Spinal cord (tissue), 10 donors: ENCODE measurements around the gene TRIM10. TPM values are rescaled to one million over a fixed set of nuclear protein-coding genes. Genes with fewer than 3 reads are reported as not detected.
A peak's percentile ranks its signal among the peaks of the same experiment; 100 is the strongest.

Source experiments
- DNase-seq, 6 donors: peaks; one replicate each; pipeline versions ENCODE4 v3.0.0 to v3.0.0-alpha.2; 2013 to 2015; ENCODE audit warnings: low spot score in 6 of 6, low read depth in 4 of 6
- H3K27ac ChIP-seq: one replicate; pipeline ENCODE4 v1.5.1; 2013; ENCODE audit warnings: low read depth, low read length, control low read depth
- H3K27me3 ChIP-seq: one replicate; pipeline ENCODE4 v1.6.1; 2013; ENCODE audit warnings: low read length; ENCODE audit not compliant: control insufficient read depth, insufficient read depth
- H3K36me3 ChIP-seq: one replicate; pipeline ENCODE4 v1.6.1; 2013; ENCODE audit warnings: low read length; ENCODE audit not compliant: control insufficient read depth, insufficient read depth
- H3K4me1 ChIP-seq: one replicate; pipeline ENCODE4 v1.6.1; 2013; ENCODE audit warnings: low read length; ENCODE audit not compliant: control insufficient read depth, insufficient read depth
- H3K4me3 ChIP-seq: one replicate; pipeline ENCODE4 v1.5.1; 2013; ENCODE audit warnings: low read depth, low read length, control low read depth
- H3K9me3 ChIP-seq: one replicate; pipeline ENCODE4 v1.6.1; 2013; ENCODE audit warnings: low read length; ENCODE audit not compliant: control insufficient read depth, insufficient read depth
- WGBS: methylation state at CpG from one replicate; pipeline ENCODE4 v1.1.5; 2013; ENCODE audit warnings: missing lambda C conversion rate; ENCODE audit not compliant: insufficient coverage; 5-methylcytosine and 5-hydroxymethylcytosine counted together
- polyA plus RNA-seq, 2 donors: library from polyadenylated mRNA; unstranded; fragments of 120-200 nt; gene quantifications; one replicate each; pipeline ENCODE4 v1.2.1, GENCODE V29; 2013; ENCODE audit not compliant: insufficient read length in 2 of 2
- total RNA-seq, 2 donors: library from RNA; depleted of rRNA in 1 of 2; stranded (reverse); fragments of 120-200 nt in 1 of 2; fragments of >200 nt in 1 of 2; gene quantifications; one replicate each; pipeline versions ENCODE4 v1.2.3 to v1.2.4, GENCODE V29; 2013 to 2014
- donor health status: healthy.

TRIM10 gene
- total and polyA plus RNA-seq, 4 donors, result 0.14 to 2.2 (median 0.56) TPM

DNA sequence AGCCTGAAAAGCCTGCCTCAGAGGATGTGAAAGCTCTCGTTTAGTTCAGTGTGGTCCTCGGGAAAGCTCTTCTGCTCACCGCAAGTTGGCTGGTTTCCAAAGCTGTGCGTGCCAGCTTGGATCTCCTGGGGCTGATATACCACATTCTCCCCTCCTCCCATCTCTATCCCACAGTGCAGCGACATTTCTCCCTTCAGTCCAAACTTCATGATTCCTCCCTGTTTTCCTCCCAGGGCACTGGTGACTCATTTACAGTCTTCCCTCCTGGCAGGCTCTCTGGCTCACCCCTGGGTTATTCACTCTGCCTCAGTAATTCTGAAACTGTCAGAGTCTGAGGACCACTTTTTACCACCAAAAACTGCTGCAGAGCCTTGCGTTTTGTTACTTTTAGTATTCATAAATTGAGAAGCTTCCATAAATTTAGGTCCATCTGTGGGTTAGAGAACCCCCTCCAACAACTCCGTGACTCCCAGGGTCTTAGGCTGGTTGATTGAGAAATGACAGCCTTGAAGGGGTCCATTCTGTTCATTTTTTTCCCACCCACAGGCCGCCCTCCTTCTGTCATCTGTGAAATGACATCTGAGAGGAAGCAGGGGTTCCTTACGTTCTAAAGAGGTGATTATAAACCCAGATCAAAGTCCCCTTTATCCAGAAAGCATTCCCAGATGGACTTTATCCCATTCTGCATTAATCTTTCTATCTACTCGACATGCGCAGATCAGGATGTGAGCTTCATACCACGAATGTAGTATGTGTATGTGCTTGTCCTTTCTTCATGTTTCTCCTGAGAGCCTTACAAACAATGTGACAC, 6.1 kb downstream of the TRIM10 start:
- peak in 1 of 6 donors; percentile 45 for DNase-seq

DNA sequence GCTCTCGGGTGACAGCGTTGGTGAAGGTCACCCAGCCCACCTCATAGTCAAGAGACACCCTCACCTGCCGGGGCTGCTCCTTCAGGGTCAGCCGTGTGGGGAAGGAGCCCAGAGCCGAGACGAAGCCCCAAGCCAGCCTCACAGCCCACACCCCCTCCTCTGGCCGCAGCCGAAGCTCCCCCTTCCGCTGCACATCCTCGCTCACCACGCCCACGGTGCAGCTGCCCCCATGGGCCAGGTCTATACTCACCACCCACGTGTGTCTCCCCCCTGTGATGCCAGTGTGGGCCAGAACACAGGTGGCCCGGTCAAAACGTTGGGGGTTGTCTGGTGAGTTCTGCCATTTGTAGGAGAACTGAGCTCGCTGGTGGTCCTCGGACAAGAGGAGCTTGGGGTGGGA, 7.0 kb downstream of the TRIM10 start:
- H3K9me3 ChIP-seq, result no peaks in the 10 kb centered on the region
- peaks cover 12% of the 10 kb centered on the region for H3K27me3 ChIP-seq
- 83% methylated on average over 13 of the region's 17 CpGs for WGBS
- DNase-seq, result no peak
- no peak overlapping the region for H3K27ac ChIP-seq
- no peaks in the 10 kb centered on the region for H3K4me1 ChIP-seq
- H3K4me3 ChIP-seq, result no peak overlapping the region
- no peaks in the 10 kb centered on the region for H3K36me3 ChIP-seq

More for the DNA sequence above, 6.1 kb downstream of the TRIM10 start:
- 68% methylated on average over 5 of the region's 12 CpGs for WGBS
- Histone ChIP-seq H3K4me3 (no peak overlapping the region), H3K9me3 (no peaks in the 10 kb centered on the region), H3K27me3 (peaks cover 12% of the 10 kb centered on the region), H3K36me3 (no peaks in the 10 kb centered on the region), H3K4me1 (no peaks in the 10 kb centered on the region), H3K27ac (no peak overlapping the region)

DNA sequence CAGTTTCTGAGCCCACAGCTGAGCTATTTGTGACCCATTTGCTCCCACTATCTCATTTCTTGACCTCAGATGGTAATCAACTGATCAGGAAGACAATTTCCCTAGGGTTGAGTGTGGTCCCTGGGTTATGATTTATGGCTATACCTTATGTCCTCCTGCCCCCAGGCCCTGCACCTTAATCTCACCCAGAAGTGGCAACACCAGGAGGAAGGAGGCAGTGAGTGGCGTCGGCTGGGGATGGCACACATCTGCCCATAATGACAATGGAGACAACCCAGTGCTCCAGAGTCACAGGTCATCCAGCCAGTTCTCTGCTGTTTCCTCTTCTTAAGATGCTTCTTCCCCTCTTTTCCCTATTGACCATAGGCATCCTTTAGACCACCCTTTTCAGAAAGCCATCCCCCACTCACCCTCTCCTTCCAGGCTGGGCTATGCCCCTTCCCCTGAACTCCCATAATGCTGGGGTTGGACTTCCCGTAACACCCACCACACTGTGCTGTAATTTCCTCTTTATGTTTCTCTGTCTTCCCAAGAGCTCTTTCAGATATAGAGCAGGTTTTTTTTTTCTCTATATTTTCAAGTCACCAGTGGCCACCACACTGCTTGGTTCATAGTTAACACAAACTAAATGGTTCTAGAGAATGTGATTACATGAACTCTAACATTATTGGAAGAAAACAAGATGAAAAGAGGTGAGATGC, 8.0 kb downstream of the TRIM10 start:
- Histone ChIP-seq H3K4me3 (no peak overlapping the region), H3K27ac (no peak overlapping the region), H3K4me1 (no peaks in the 10 kb centered on the region), H3K9me3 (no peaks in the 10 kb centered on the region), H3K36me3 (no peaks in the 10 kb centered on the region), H3K27me3 (peaks cover 12% of the 10 kb centered on the region)
- DNase-seq, result no peak
- WGBS, result no CpG with 5 or more reads among the region's 3 CpGs

DNA sequence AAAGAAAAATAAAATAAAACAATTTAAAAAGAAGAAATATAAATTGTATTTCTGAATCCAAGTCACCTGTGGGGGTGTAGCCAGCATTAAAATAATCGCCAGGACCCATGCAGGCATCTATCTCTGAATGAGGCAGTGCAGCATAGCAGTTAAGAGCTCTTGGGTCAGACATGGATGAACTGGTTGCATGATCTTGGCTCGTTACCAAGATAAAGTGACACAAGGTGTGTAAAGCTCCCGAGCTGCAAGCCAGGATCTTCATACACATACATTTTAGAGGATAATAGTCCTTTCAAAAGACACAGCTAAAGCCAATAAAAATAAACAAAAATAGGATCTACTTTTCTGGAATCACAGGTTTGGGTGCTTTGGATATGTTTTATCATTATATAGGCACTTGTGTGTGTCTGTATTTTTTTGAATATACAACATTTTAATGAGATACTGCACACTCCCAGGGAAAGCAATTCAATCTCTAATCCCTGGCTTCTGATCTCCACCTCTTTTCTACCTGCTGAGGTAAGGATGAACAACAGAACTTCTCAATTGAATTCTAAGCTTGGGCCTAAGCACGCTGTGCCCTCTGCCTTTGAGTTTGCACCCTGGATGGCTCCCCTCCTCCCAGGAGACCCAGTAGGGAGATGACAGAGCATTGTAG, 8.9 kb downstream of the TRIM10 start:
- WGBS, result 100% methylated on average over 2 of the region's 4 CpGs

DNA sequence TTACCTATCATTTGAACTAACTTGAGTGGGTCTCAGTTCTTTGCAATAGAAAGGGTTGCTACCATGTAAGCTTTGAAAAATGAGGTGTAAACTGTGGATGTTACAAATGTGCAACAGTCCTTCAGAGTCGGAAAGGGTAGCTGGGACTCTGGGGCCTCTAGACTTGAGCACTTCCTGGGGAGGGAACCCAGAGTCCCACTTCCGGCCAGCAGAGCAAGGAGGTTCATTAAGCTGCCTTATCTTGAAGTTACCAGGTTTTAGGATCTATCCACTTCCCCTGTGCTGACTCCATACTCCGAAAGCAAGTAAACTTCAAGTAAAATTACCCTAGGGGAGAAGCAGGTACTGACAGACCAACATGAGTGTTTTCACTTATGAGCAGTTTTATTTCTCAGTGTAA, 9.4 kb downstream of the TRIM10 start:
- Histone ChIP-seq H3K36me3 (no peaks in the 10 kb centered on the region), H3K27me3 (peaks cover 12% of the 10 kb centered on the region), H3K4me3 (no peak overlapping the region), H3K9me3 (no peaks in the 10 kb centered on the region), H3K27ac (no peak overlapping the region), H3K4me1 (no peaks in the 10 kb centered on the region)
- DNase-seq, result no peak
- whole genome bisulfite sequencing, result 50% methylated on average over 1 of the region's 3 CpGs

More for the DNA sequence above, 8.9 kb downstream of the TRIM10 start:
- peaks cover 12% of the 10 kb centered on the region for H3K27me3 ChIP-seq
- H3K4me3 ChIP-seq, result no peak overlapping the region
- no peaks in the 10 kb centered on the region for H3K4me1 ChIP-seq
- H3K27ac ChIP-seq, result no peak overlapping the region
- H3K9me3 ChIP-seq, result no peaks in the 10 kb centered on the region
- DNase-seq, result no peak
- no peaks in the 10 kb centered on the region for H3K36me3 ChIP-seq

DNA sequence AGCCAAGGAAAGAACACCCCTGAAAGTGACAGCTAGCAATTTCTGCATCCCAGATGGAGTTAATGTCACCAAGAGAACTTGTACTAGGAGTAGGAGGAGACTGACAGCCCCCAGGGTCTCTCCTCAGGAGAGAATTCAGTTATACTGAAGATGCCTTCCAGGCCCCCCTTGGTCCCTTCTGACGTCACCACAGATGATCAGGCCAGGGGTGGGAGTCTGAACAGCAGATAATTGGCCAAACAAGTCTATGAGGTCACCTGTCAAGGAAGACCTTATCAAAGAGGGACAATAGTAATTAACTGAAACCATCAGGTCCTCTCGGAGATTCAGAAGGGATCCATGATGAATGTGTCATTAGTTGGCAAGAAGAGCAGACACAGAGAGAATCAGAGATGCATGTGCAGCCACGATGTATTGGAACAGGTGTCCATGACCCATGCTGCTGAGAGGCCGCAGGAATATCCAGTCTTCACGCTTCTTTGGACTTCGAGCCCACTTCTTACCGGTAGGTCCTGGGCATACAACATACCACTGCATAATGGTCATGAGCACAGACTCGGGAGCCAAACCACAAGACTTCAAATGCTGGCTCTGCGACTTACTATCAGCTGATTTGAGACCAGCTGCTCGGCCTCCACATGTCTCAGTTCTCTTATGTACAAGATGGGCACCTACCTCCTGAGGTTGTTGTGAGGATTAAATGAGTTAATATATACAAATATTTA, 10.2 kb downstream of the TRIM10 start:
- Histone ChIP-seq H3K27me3 (peaks cover 10% of the 10 kb centered on the region), H3K27ac (no peak overlapping the region), H3K9me3 (no peaks in the 10 kb centered on the region), H3K36me3 (no peaks in the 10 kb centered on the region), H3K4me1 (no peaks in the 10 kb centered on the region), H3K4me3 (no peak overlapping the region)
- 85% methylated on average over 8 of the region's 10 CpGs for WGBS
- no peak for DNase-seq

DNA sequence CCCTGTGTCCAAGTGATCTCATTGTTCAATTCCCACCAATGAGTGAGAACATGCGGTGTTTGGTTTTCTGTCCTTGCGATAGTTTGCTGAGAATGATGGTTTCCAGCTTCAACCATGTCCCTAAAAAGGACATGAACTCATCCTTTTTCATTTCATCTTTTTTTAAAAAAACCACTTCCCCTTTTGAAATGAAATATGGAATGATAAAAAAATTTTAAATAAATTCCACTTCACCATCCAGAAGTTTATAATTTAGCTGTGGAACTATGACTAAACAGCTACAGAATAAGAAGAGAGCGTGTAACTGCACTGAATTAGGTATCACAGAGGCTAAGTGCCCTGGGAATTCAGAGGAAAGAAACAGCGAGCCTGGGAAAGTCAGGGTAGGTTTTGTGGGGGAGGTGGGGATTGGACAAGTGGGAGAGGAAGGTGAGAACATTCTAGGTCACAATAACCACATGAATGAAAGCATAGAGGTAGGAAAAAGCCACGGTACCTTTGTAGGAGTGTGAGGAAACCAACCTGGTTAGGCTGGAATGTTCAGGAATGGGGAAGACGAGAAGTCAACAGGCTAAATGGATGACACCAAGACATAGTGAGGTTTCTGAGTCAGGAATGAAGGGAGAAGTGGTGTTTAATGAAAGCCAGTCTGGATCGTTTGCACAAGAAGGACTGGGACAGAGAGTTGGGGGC, 11.0 kb downstream of the TRIM10 start:
- H3K27ac ChIP-seq, result no peak overlapping the region
- H3K9me3 ChIP-seq, result no peaks in the 10 kb centered on the region
- H3K36me3 ChIP-seq, result no peaks in the 10 kb centered on the region
- H3K4me1 ChIP-seq, result no peaks in the 10 kb centered on the region
- peaks cover 8% of the 10 kb centered on the region for H3K27me3 ChIP-seq
- DNase-seq, result no peak
- 71% methylated on average over 4 of the region's 7 CpGs for WGBS
- H3K4me3 ChIP-seq, result no peak overlapping the region

DNA sequence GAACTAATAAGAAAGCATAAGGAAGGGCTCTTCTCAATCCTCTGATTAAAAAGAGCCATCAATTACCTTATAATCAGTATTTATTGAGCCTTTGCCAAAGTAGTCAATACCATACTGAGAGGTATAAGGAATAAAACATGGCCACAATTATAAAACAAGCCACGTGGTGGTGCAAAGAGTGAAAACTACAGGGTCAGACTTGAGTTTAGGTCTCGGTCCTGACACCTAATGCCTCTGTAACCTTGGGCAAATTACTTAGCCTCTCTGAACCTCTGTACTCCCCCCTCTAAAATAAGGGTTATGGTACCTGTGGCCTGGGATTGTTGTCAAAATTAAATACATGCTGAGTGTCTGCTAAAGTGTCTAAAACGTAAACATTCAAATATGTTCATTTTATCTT, 11.8 kb downstream of the TRIM10 start:
- no CpG with 5 or more reads among the region's 3 CpGs for WGBS
- H3K27me3 ChIP-seq, result peaks cover 8% of the 10 kb centered on the region
- no peak overlapping the region for H3K4me3 ChIP-seq

DNA sequence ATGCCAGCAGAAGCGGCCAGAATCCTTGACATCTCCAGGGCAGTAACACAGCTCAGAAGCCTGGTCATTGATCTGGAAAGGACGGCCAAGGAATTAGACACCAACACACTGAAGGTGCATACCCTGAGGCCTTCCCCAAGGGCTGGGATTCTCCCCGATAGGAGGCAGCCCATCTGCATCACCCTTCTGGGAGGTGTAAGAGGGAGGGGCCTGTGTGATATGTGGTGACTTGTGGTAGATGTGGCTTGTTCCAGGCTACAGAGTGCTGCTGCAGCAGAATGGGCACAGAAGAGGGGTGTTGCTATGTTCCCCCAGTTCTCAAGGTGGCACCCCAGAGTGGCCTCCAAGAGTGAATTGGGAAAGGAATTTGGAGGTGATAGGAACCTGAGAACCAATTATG, 13.9 kb downstream of the TRIM10 start:
- Histone ChIP-seq H3K27me3 (no peaks in the 10 kb centered on the region), H3K36me3 (no peaks in the 10 kb centered on the region), H3K4me3 (no peak overlapping the region), H3K4me1 (no peaks in the 10 kb centered on the region), H3K27ac (no peak overlapping the region), H3K9me3 (no peaks in the 10 kb centered on the region)
- 72% methylated on average over 3 of the region's 3 CpGs for WGBS
- no peak for DNase-seq

More for the DNA sequence above, 11.8 kb downstream of the TRIM10 start:
- Histone ChIP-seq H3K4me1 (no peaks in the 10 kb centered on the region), H3K36me3 (no peaks in the 10 kb centered on the region), H3K9me3 (no peaks in the 10 kb centered on the region), H3K27ac (no peak overlapping the region)
- DNase-seq, result no peak
